ENCODE data around the gene TMEM61.
"Not testable (repeated sequence)": the region's sequence is repeated elsewhere in the genome, so short reads cannot be mapped to it uniquely, and the experiment has no call there.

Gene TMEM61

DNA sequence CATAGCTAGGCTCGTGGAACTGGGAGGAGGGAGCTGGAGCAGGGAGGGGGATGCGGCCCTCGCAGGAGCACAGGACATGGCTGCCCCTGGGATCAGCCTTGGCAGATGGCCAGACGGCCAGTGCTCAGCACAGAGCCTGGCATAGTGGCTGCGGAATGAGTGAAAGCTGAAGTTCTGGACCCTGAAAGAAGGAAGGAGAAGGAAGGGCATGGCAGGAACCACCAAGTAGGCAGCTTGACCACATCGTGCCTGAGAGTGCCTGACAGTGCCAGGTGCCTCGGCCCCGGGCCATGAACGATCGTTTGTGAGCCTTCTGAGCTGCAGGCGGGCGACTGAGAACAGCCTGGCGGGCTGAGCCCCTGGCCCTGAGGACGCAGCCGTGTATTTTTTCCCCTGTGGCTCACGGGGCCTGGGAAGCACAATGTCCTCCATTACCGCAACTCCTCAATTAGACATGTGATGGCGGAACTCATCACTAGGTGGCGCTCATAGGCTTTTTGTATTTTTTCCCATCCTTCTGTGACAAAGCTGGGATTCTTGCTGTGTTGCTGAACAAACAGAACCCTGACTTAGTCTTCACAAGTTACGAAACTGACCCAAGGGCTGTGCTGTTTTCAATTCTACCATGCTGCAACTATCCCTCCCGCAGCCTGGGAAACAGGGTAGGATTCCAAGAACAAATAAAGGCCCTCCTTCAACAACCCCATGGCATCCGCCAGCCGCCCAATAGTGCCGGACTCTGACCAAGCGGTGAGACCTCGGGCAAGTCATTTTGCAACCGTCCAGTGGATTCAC lies 29.9 kb upstream of the TMEM61 start:
- H3K27ac Mint-ChIP-seq, result no peak overlapping the region
- peaks cover under 1% of the 10 kb centered on the region for H3K27me3 Mint-ChIP-seq
- H3K4me3 Mint-ChIP-seq, result no peak overlapping the region
- H3K9me3 Mint-ChIP-seq (ENCODE audit: low read depth), result no peaks in the 10 kb centered on the region
- no peaks in the 10 kb centered on the region for H3K36me3 Mint-ChIP-seq
- peaks cover 3% of the 10 kb centered on the region for H3K4me1 Mint-ChIP-seq (ENCODE audit: low read depth)

DNA sequence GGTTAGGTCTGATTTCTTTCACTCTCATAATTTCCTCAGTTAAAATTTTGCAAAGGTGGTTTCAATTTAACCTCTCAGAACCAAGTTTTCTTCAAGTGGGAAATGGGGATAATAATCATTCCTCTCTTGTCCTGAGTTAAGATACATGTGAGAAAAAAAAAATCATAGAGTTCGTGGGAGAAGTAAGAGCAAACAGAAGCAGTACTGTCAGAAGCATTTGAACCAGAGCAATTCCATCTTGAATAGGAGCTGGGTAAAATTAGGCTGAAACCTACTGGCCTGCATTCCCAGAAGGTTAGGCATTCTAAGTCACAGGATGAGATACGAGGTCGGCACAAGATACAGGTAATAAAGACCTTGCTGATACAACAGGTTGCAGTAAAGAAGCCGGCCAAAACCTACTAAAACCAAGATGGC lies 28.6 kb upstream of the TMEM61 start:
- Mint-ChIP-seq H3K36me3 (no peaks in the 10 kb centered on the region), H3K4me1 (ENCODE audit: low read depth) (peaks cover 3% of the 10 kb centered on the region), H3K27ac (no peak overlapping the region), H3K27me3 (peaks cover 3% of the 10 kb centered on the region), H3K9me3 (ENCODE audit: low read depth) (no peaks in the 10 kb centered on the region), H3K4me3 (no peak overlapping the region)

GRCh38 chr1:54952950-54953718 lies 27.3 kb upstream of the TMEM61 start:
- Mint-ChIP-seq H3K27me3 (peaks cover 3% of the 10 kb centered on the region), H3K4me1 (ENCODE audit: low read depth) (peaks cover 3% of the 10 kb centered on the region), H3K36me3 (no peaks in the 10 kb centered on the region), H3K4me3 (no peak overlapping the region), H3K9me3 (ENCODE audit: low read depth) (peaks cover 9% of the 10 kb centered on the region), H3K27ac (no peak overlapping the region)

GRCh38 chr1:54953846-54954245 lies 26.6 kb upstream of the TMEM61 start:
- Mint-ChIP-seq H3K9me3 (ENCODE audit: low read depth) (peaks cover 15% of the 10 kb centered on the region), H3K4me3 (no peak overlapping the region), H3K27ac (no peak overlapping the region), H3K36me3 (no peaks in the 10 kb centered on the region), H3K27me3 (peaks cover 3% of the 10 kb centered on the region), H3K4me1 (ENCODE audit: low read depth) (peaks cover 3% of the 10 kb centered on the region)

DNA sequence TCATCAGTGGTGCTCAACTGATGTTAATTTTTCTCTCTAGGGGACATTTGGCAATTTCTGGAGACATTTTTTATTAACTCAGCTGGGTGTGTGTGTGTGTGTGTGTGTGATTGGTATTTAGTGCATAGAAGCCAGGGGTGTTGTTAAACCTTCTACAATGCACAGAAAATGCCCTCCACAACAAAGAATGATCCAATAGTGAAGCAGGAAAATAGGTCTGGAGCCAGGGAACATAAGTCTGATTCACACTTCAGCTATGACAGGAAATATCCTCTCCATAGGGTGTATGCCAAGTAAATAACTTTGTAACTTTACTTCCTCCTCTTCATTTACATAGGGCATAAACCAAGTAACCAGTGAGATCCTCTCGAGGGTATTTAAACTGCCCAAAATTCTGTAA lies 25.1 kb upstream of the TMEM61 start:
- Mint-ChIP-seq H3K36me3 (no peaks in the 10 kb centered on the region), H3K4me3 (no peak overlapping the region), H3K4me1 (ENCODE audit: low read depth) (peaks cover under 1% of the 10 kb centered on the region), H3K27ac (no peak overlapping the region), H3K9me3 (ENCODE audit: low read depth) (peaks cover 18% of the 10 kb centered on the region), H3K27me3 (peaks cover 3% of the 10 kb centered on the region)

GRCh38 chr1:54956726-54957125 lies 23.7 kb upstream of the TMEM61 start:
- Mint-ChIP-seq H3K27ac (no peak overlapping the region), H3K36me3 (no peaks in the 10 kb centered on the region), H3K9me3 (ENCODE audit: low read depth) (peaks cover 18% of the 10 kb centered on the region), H3K4me3 (no peak overlapping the region), H3K27me3 (peaks cover 3% of the 10 kb centered on the region), H3K4me1 (ENCODE audit: low read depth) (no peaks in the 10 kb centered on the region)

- Mint-ChIP-seq H3K9me3 (ENCODE audit: low read depth) (peaks cover 18% of the 10 kb centered on the region), H3K27me3 (peaks cover 6% of the 10 kb centered on the region), H3K4me3 (no peak overlapping the region), H3K36me3 (no peaks in the 10 kb centered on the region), H3K27ac (no peak overlapping the region), H3K4me1 (ENCODE audit: low read depth) (no peaks in the 10 kb centered on the region)
Observed at GRCh38 chr1:54959241-54959640, 21.2 kb upstream of the TMEM61 start.

- Mint-ChIP-seq H3K9me3 (ENCODE audit: low read depth) (peaks cover 12% of the 10 kb centered on the region), H3K27ac (no peak overlapping the region)
Observed at GRCh38 chr1:54962612-54963395, 17.6 kb upstream of the TMEM61 start.

GRCh38 chr1:54963829-54964228 lies 16.6 kb upstream of the TMEM61 start:
- not testable (repeated sequence) for H3K4me1 Mint-ChIP-seq (ENCODE audit: low read depth); H3K9me3 Mint-ChIP-seq (ENCODE audit: low read depth); H3K27ac Mint-ChIP-seq; H3K4me3 Mint-ChIP-seq; H3K36me3 Mint-ChIP-seq; H3K27me3 Mint-ChIP-seq

More at GRCh38 chr1:54962612-54963395, 17.6 kb upstream of the TMEM61 start:
- no peak overlapping the region for H3K4me3 Mint-ChIP-seq
- peaks cover 4% of the 10 kb centered on the region for H3K4me1 Mint-ChIP-seq (ENCODE audit: low read depth)
- H3K36me3 Mint-ChIP-seq, result no peaks in the 10 kb centered on the region
- peaks cover 7% of the 10 kb centered on the region for H3K27me3 Mint-ChIP-seq

- Mint-ChIP-seq H3K4me3 (no peak overlapping the region), H3K4me1 (ENCODE audit: low read depth) (peaks cover 4% of the 10 kb centered on the region), H3K27ac (no peak overlapping the region), H3K36me3 (no peaks in the 10 kb centered on the region), H3K9me3 (ENCODE audit: low read depth) (no peaks in the 10 kb centered on the region), H3K27me3 (peaks cover 10% of the 10 kb centered on the region)
Observed at GRCh38 chr1:54965624-54966340, 14.6 kb upstream of the TMEM61 start.

GRCh38 chr1:54967372-54967771 lies 13.1 kb upstream of the TMEM61 start:
- Mint-ChIP-seq H3K4me3 (no peak overlapping the region), H3K9me3 (ENCODE audit: low read depth) (no peaks in the 10 kb centered on the region), H3K27me3 (peaks cover 10% of the 10 kb centered on the region), H3K27ac (no peak overlapping the region), H3K36me3 (no peaks in the 10 kb centered on the region), H3K4me1 (ENCODE audit: low read depth) (peaks cover 4% of the 10 kb centered on the region)

- Mint-ChIP-seq H3K27me3 (peaks cover 19% of the 10 kb centered on the region), H3K36me3 (no peaks in the 10 kb centered on the region), H3K4me1 (ENCODE audit: low read depth) (peaks cover 4% of the 10 kb centered on the region), H3K4me3 (no peak overlapping the region), H3K9me3 (ENCODE audit: low read depth) (no peaks in the 10 kb centered on the region), H3K27ac (no peak overlapping the region)
Observed at GRCh38 chr1:54968551-54968950, 11.9 kb upstream of the TMEM61 start.

DNA sequence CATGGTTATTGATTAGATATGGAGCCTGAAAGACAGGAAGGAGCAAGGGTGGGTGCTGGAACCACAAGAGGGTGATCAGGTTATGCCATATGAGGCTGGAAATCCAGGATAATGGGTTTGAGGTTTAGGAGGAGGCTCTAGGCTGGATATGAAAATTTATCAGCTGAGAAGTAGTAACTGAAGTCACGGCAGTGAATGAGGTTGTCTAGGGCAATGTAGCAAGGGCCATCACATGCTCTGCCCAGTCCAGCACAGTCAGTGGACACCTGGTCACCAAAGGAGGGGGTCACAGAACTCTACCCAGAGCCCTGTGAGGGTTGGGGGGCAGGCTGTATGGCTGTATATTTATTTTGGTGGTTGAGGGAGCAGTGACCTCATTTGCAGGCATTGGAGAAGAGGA lies 10.5 kb upstream of the TMEM61 start:
- no peaks in the 10 kb centered on the region for H3K9me3 Mint-ChIP-seq (ENCODE audit: low read depth)
- H3K27me3 Mint-ChIP-seq, result peaks cover 20% of the 10 kb centered on the region
- H3K36me3 Mint-ChIP-seq, result no peaks in the 10 kb centered on the region
- no peak overlapping the region for H3K4me3 Mint-ChIP-seq
- H3K27ac Mint-ChIP-seq, result no peak overlapping the region
- H3K4me1 Mint-ChIP-seq (ENCODE audit: low read depth), result peaks cover 4% of the 10 kb centered on the region

- Mint-ChIP-seq H3K27me3 (peaks cover 20% of the 10 kb centered on the region), H3K36me3 (no peaks in the 10 kb centered on the region), H3K27ac (no peak overlapping the region), H3K4me3 (no peak overlapping the region), H3K9me3 (ENCODE audit: low read depth) (no peaks in the 10 kb centered on the region), H3K4me1 (ENCODE audit: low read depth) (peaks cover 3% of the 10 kb centered on the region)
Observed at GRCh38 chr1:54970901-54971300, 9.5 kb upstream of the TMEM61 start.

Measured in activated naive CD8-positive, alpha-beta T cell (primary cell).